ENCODE measurements around the gene F10. TPM values are rescaled to one million over a fixed set of nuclear protein-coding genes. Genes with fewer than 3 reads are reported as not detected.
A peak's percentile ranks its signal among the peaks of the same experiment; 100 is the strongest.

F10 gene
- total and polyA plus RNA-seq, 4 donors, result 85.3 to 199 (median 117) TPM

GRCh38 chr13:113151745-113152690 lies 29.4 kb downstream of the F10 start:
- H3K9ac ChIP-seq (ENCODE audit: low read depth in 1 of 2, low read length in 2 of 2), result peak overlapping the region; percentile 52 to 98
- 45% methylated on average over 28 of the region's 28 CpGs for WGBS
- H3K4me3 ChIP-seq (ENCODE audit: low read depth in 1 of 3, low read length in 3 of 3), result peak overlapping the region; percentile 49 to 62 (median 56)
- H3K9me3 ChIP-seq (ENCODE audit: control insufficient read depth in 4 of 4, low read length in 3 of 4), result no peaks in the 10 kb centered on the region
- H3K27ac ChIP-seq (ENCODE audit: low read depth in 1 of 2, low read length in 2 of 2), result peak overlapping the region; percentile 81 to 93
- peaks cover 9 to 45% (median 27%) of the 10 kb centered on the region in 4 donors for H3K4me1 ChIP-seq (ENCODE audit: control insufficient read depth in 4 of 4, insufficient read depth in 4 of 4, low read length in 3 of 4)
- no peak for DNase-seq (ENCODE audit: low spot score)
- H3K27me3 ChIP-seq (ENCODE audit: control insufficient read depth in 4 of 4, insufficient read depth in 4 of 4, low read length in 3 of 4), result no peaks in the 10 kb centered on the region
- H3K36me3 ChIP-seq (ENCODE audit: control insufficient read depth in 4 of 4, insufficient read depth in 3 of 4, low read depth in 1 of 4, low read length in 3 of 4), result peaks cover 0 to under 1% (median 0%) of the 10 kb centered on the region in 4 donors
- TF ChIP-seq ATF3 (IDR thresholded peaks at IDR 0.05) (no peak), GABPA (IDR thresholded peaks at IDR 0.05 in 1 of 2, conservative IDR thresholded peaks at IDR 0.05 in 1 of 2) (no peak), SP1 (IDR thresholded peaks at IDR 0.05) (no peak), CTCF (IDR thresholded peaks at IDR 0.05; ENCODE audit: low read depth, low read length, missing input control) (no peak), EGR1 (IDR thresholded peaks at IDR 0.05; ENCODE audit: low read depth in 2 of 2) (no peak), FOXA1 (IDR thresholded peaks at IDR 0.05) (no peak), NR2F2 (IDR thresholded peaks at IDR 0.05) (no peak), TAF1 (conservative IDR thresholded peaks at IDR 0.05) (peak; percentile 2)

- no peaks in the 10 kb centered on the region for H3K27me3 ChIP-seq (ENCODE audit: control insufficient read depth in 4 of 4, insufficient read depth in 4 of 4, low read length in 3 of 4)
- H3K27ac ChIP-seq (ENCODE audit: low read depth in 1 of 2, low read length in 2 of 2), result peak overlapping the region; percentile 81 to 93
- peak overlapping the region; percentile 49 to 62 (median 56) for H3K4me3 ChIP-seq (ENCODE audit: low read depth in 1 of 3, low read length in 3 of 3)
- WGBS, result 14% methylated on average over 2 of the region's 2 CpGs
- H3K4me1 ChIP-seq (ENCODE audit: control insufficient read depth in 4 of 4, insufficient read depth in 4 of 4, low read length in 3 of 4), result peaks cover 10 to 52% (median 32%) of the 10 kb centered on the region in 4 donors
- no peaks in the 10 kb centered on the region for H3K36me3 ChIP-seq (ENCODE audit: control insufficient read depth in 4 of 4, insufficient read depth in 3 of 4, low read depth in 1 of 4, low read length in 3 of 4)
- no peak for DNase-seq (ENCODE audit: low spot score)
- peak overlapping the region; percentile 52 to 98 for H3K9ac ChIP-seq (ENCODE audit: low read depth in 1 of 2, low read length in 2 of 2)
- H3K9me3 ChIP-seq (ENCODE audit: control insufficient read depth in 4 of 4, low read length in 3 of 4), result no peaks in the 10 kb centered on the region
- TF ChIP-seq REST (IDR thresholded peaks at IDR 0.05) (peak; percentile 33), YY1 (IDR thresholded peaks at IDR 0.05) (peak; percentile 92), TAF1 (conservative IDR thresholded peaks at IDR 0.05) (peak; percentile 85), HNF4A (conservative IDR thresholded peaks at IDR 0.05) (no peak), SP1 (IDR thresholded peaks at IDR 0.05) (no peak), ZBTB33 (IDR thresholded peaks at IDR 0.05) (no peak), RAD21 (IDR thresholded peaks at IDR 0.05) (no peak)
These were observed 30.0 kb downstream of the F10 start for GRCh38 chr13:113152691-113152983.
